Upper lobe of left lung (tissue), 6 donors: ENCODE measurements around the gene ABL1. TPM values are rescaled to one million over a fixed set of nuclear protein-coding genes. Genes with fewer than 3 reads are reported as not detected.

Source experiments
- ATAC-seq, 2 donors: fragments of 200-7000 bp; cut with Tn5 transposase; one replicate each; pipeline ENCODE4 v1.9.1; 2022; ENCODE audit warnings: mild to moderate bottlenecking in 2 of 2, moderate library complexity in 2 of 2; ENCODE audit not compliant: low FRiP score in 2 of 2
- DNase-seq, 2 donors: peaks; one replicate each; pipeline ENCODE4 v3.0.0-alpha.2; 2019 to 2020
- H3K27ac ChIP-seq, 4 donors: fragments of 200-600 bp; sonication (generic); one replicate each; pipeline ENCODE4 v1.5.1; 2016 to 2019
- H3K27me3 ChIP-seq, 4 donors: fragments of 200-600 bp; sonication (generic); one replicate each; pipeline ENCODE4 v1.5.1; 2017 to 2019
- H3K36me3 ChIP-seq, 4 donors: fragments of 200-600 bp; sonication (generic); one replicate each; pipeline ENCODE4 v1.5.1; 2016 to 2019
- H3K4me1 ChIP-seq, 4 donors: fragments of 200-600 bp; sonication (generic); one replicate each; pipeline ENCODE4 v1.5.1; 2018 to 2019
- H3K4me3 ChIP-seq, 4 donors: fragments of 200-600 bp; sonication (generic); one replicate each; pipeline ENCODE4 v1.5.1; 2017 to 2019; ENCODE audit warnings: mild to moderate bottlenecking in 2 of 4, moderate library complexity in 1 of 4
- H3K9me3 ChIP-seq, 4 donors: fragments of 200-600 bp; sonication (generic); one replicate each; pipeline ENCODE4 v1.5.1; 2018 to 2019
- EP300 ChIP-seq, 4 donors: sonication (generic); formaldehyde crosslinking; IDR thresholded peaks; one replicate each; pipeline ENCODE4 v1.5.1; 2017; ENCODE audit warnings: antibody characterized with exemption in 4 of 4, control low read depth in 2 of 4
- POLR2A ChIP-seq, 4 donors: fragments of 450-650 bp; IDR thresholded peaks; one replicate each; pipeline ENCODE4 v1.5.1; 2016 to 2017; ENCODE audit warnings: antibody characterized with exemption in 4 of 4, mild to moderate bottlenecking in 2 of 4
- POLR2AphosphoS5 ChIP-seq, 2 donors: sonication (generic); formaldehyde crosslinking; IDR thresholded peaks; one replicate each; pipeline ENCODE4 v1.5.1; 2017; ENCODE audit warnings: antibody characterized with exemption in 2 of 2
- WGBS, 2 donors: methylation state at CpG; one replicate each; pipeline ENCODE4 v1.1.5; 2017 to 2018; 5-methylcytosine and 5-hydroxymethylcytosine counted together
- total RNA-seq, 6 donors: library from RNA; depleted of rRNA in 4 of 6; stranded (reverse); fragments of >200 nt in 4 of 6; gene quantifications; one replicate each; pipeline versions ENCODE4 v1.1.0 to v1.2.1, GENCODE V29; 2016 to 2021
- TF ChIP-seq, protein P1 (sequence below), 6 experiments: fragments of 450-650 bp in 4 of 6; fragments of 200-600 bp in 2 of 6; sonication (generic) in 2 of 6; IDR thresholded peaks; one replicate each; pipeline ENCODE4 v1.5.1; 2016 to 2019; ENCODE audit warnings: antibody characterized with exemption in 6 of 6
- donor health status: DM: no; HTN: no; CAD: no; lungs with moderate emphysema.
- donor health status: DM: no; HTN: yes; CAD: no; lungs with severe emphysema.

The ABL1 gene
- total RNA-seq, 6 donors from 2014 or later, result 39.8 to 56.5 (median 47.0) TPM

DNA sequence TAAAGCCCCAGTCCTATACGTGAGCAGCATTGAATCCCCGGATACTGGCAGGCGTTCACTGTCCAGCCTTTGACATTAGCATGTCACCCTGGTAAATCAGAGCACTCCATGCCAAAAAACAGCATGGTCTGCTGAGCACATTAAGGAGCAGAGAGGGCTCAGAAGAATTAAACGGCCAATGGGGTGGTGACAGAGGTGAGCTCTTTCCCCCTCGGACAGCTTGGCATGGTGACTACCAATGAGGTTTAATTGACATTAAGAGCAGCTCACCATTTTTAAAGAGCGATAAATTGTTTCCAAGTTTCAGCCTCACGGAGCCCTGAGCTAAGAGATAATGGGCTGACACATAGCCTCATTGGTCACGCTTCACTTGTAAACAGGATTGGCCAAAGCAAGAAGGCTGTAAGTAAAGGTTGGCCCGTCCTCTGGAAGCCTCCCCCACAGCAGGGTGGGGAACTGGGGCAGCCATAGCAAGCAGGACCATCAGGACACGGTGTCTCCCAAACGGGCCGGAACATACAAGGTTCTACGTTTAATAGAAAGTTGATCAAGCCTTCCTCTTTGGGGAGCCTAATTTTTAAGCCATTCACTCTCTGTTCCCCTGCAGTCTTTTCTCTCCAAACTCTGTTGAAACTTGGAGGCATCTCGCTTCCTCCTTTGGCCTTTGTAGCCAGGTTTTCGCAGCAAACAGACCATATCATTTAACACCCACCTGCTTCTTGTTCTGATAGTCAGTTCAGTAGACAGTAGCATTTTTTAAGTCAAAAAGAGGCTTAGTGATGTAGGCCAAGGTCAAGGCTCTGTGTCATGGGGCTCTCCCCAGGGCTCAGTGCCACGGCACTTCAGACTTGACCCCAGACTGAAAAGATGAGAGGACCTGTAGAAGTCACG lies 35.7 kb downstream of the ABL1 start:
- peaks cover 15 to 48% (median 45%) of the 10 kb centered on the region in 4 donors for H3K36me3 ChIP-seq
- no peaks in the 10 kb centered on the region for H3K9me3 ChIP-seq
- H3K4me1 ChIP-seq, result peaks cover 0 to 13% (median 1%) of the 10 kb centered on the region in 4 donors
- DNase-seq, result no peak
- no peak overlapping the region for H3K27ac ChIP-seq
- H3K27me3 ChIP-seq, result no peaks in the 10 kb centered on the region
- 92 to 94% methylated on average over 17 of the region's 17 CpGs for WGBS, 2 donors
- TF ChIP-seq POLR2AphosphoS5 (IDR thresholded peaks at IDR 0.05) (no peak), EP300 (IDR thresholded peaks at IDR 0.05) (no peak), POLR2A (IDR thresholded peaks at IDR 0.05) (no peak)
- TF ChIP-seq, protein P1, sequence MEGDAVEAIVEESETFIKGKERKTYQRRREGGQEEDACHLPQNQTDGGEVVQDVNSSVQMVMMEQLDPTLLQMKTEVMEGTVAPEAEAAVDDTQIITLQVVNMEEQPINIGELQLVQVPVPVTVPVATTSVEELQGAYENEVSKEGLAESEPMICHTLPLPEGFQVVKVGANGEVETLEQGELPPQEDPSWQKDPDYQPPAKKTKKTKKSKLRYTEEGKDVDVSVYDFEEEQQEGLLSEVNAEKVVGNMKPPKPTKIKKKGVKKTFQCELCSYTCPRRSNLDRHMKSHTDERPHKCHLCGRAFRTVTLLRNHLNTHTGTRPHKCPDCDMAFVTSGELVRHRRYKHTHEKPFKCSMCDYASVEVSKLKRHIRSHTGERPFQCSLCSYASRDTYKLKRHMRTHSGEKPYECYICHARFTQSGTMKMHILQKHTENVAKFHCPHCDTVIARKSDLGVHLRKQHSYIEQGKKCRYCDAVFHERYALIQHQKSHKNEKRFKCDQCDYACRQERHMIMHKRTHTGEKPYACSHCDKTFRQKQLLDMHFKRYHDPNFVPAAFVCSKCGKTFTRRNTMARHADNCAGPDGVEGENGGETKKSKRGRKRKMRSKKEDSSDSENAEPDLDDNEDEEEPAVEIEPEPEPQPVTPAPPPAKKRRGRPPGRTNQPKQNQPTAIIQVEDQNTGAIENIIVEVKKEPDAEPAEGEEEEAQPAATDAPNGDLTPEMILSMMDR (IDR thresholded peaks at IDR 0.05), result no peak
- no peak overlapping the region for H3K4me3 ChIP-seq
- ATAC-seq, result no peak

- Histone ChIP-seq H3K27me3 (no peaks in the 10 kb centered on the region), H3K36me3 (peaks cover 15 to 55% (median 47%) of the 10 kb centered on the region in 4 donors), H3K9me3 (no peaks in the 10 kb centered on the region), H3K4me1 (peaks cover 0 to 10% (median 1%) of the 10 kb centered on the region in 4 donors), H3K4me3 (no peak overlapping the region), H3K27ac (no peak overlapping the region)
- ATAC-seq, result no peak
- WGBS, 2 donors, result 88 to 89% methylated on average over 8 to 10 of the region's 10 CpGs
- DNase-seq, result no peak
- TF ChIP-seq, protein P1 (IDR thresholded peaks at IDR 0.05), result no peak
- TF ChIP-seq EP300 (IDR thresholded peaks at IDR 0.05) (no peak), POLR2AphosphoS5 (IDR thresholded peaks at IDR 0.05) (no peak), POLR2A (IDR thresholded peaks at IDR 0.05) (no peak)
Measured at GRCh38 chr9:130871395-130872062, 36.5 kb downstream of the ABL1 start.

GRCh38 chr9:130872093-130872492 lies 37.0 kb downstream of the ABL1 start:
- peaks cover 15 to 55% (median 47%) of the 10 kb centered on the region in 4 donors for H3K36me3 ChIP-seq
- no peaks in the 10 kb centered on the region for H3K27me3 ChIP-seq
- no peak for TF ChIP-seq EP300 (IDR thresholded peaks at IDR 0.05)
- no peak for TF ChIP-seq POLR2A (IDR thresholded peaks at IDR 0.05)
- TF ChIP-seq POLR2AphosphoS5 (IDR thresholded peaks at IDR 0.05), result no peak
- TF ChIP-seq, protein P1 (IDR thresholded peaks at IDR 0.05), result no peak
- H3K27ac ChIP-seq, result no peak overlapping the region
- H3K9me3 ChIP-seq, result no peaks in the 10 kb centered on the region
- no peak overlapping the region for H3K4me3 ChIP-seq
- H3K4me1 ChIP-seq, result peaks cover 0 to 7% (median 1%) of the 10 kb centered on the region in 4 donors
- WGBS, 2 donors, result 92 to 94% methylated on average over 15 of the region's 15 CpGs
- ATAC-seq (no peak), DNase-seq (no peak)

DNA sequence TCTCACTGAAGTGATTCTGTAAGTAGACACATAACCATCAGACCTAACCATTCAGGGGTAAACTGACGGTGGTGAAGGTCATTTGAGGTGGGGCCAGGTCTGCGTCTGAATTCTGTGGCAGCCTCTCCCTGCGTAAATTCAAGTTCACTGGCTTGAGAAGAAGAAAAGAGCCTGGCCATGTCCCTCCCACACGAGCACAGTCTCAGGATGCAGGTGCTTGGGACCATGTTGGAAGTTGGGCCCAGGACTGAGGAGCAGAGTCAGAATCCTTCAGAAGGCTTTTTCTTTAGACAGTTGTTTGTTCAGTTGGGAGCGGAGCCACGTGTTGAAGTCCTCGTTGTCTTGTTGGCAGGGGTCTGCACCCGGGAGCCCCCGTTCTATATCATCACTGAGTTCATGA lies 37.5 kb downstream of the ABL1 start:
- no peaks in the 10 kb centered on the region for H3K9me3 ChIP-seq
- no peak overlapping the region for H3K4me3 ChIP-seq
- no peak for ATAC-seq
- WGBS, 2 donors, result 92 to 93% methylated on average over 3 to 9 of the region's 9 CpGs
- H3K4me1 ChIP-seq, result peaks cover 0 to 7% (median 1%) of the 10 kb centered on the region in 4 donors
- peaks cover 15 to 56% (median 48%) of the 10 kb centered on the region in 4 donors for H3K36me3 ChIP-seq
- H3K27me3 ChIP-seq, result no peaks in the 10 kb centered on the region
- DNase-seq, result no peak
- H3K27ac ChIP-seq, result no peak overlapping the region
- TF ChIP-seq POLR2A (IDR thresholded peaks at IDR 0.05) (no peak), EP300 (IDR thresholded peaks at IDR 0.05) (no peak), POLR2AphosphoS5 (IDR thresholded peaks at IDR 0.05) (no peak)
- TF ChIP-seq, protein P1 (IDR thresholded peaks at IDR 0.05), result no peak
